Stomach (tissue), 9 donors: ENCODE results near the gene P2RY11. TPM values are rescaled to one million over a fixed set of nuclear protein-coding genes. Genes with fewer than 3 reads are reported as not detected.

ENCODE experiments used
- DNase-seq, 2 donors: peaks; one replicate each; pipeline versions ENCODE4 v3.0.0 to v3.0.0-alpha.2; 2013 to 2019
- H3K27ac ChIP-seq, 5 donors: fragments of 200-600 bp in 4 of 5; sonication (generic) in 4 of 5; one replicate each; pipeline ENCODE4 v1.5.1; 2013 to 2019; ENCODE audit warnings: mild to moderate bottlenecking in 1 of 5, moderate library complexity in 1 of 5
- H3K27me3 ChIP-seq, 3 donors: fragments of 200-600 bp; sonication (generic); one replicate each; pipeline ENCODE4 v1.5.1; 2017 to 2019; ENCODE audit warnings: mixed run types in 1 of 3
- H3K36me3 ChIP-seq, 4 donors: fragments of 200-600 bp; sonication (generic); 1 replicate in 3 of 4; 2 replicates in 1 of 4; pipeline ENCODE4 v1.5.1; 2016 to 2019
- H3K4me1 ChIP-seq, 4 donors: fragments of 200-600 bp; sonication (generic); one replicate each; pipeline ENCODE4 v1.5.1; 2016 to 2019
- H3K4me3 ChIP-seq, 4 donors: fragments of 200-600 bp; sonication (generic) in 3 of 4; one replicate each; pipeline ENCODE4 v1.5.1; 2016 to 2019; ENCODE audit warnings: mild to moderate bottlenecking in 1 of 4
- H3K9me3 ChIP-seq, 4 donors: fragments of 200-600 bp; sonication (generic); one replicate each; pipeline ENCODE4 v1.5.1; 2016 to 2019
- EP300 ChIP-seq: sonication (generic); formaldehyde crosslinking; IDR thresholded peaks from one replicate; pipeline ENCODE4 v1.6.1; 2017; ENCODE audit warnings: antibody characterized with exemption
- POLR2A ChIP-seq, 4 donors: fragments of 450-650 bp; IDR thresholded peaks; one replicate each; pipeline ENCODE4 v1.6.1; 2016; ENCODE audit warnings: antibody characterized with exemption in 4 of 4, control low read depth in 2 of 4, mild to moderate bottlenecking in 1 of 4, moderate library complexity in 1 of 4
- POLR2AphosphoS5 ChIP-seq, 3 donors: sonication (generic); formaldehyde crosslinking; IDR thresholded peaks; one replicate each; pipeline ENCODE4 v1.6.1; 2016; ENCODE audit warnings: antibody characterized with exemption in 3 of 3
- WGBS, 5 donors: extraction: QIAGEN DNeasy Blood & Tissue Kit in 3 of 5; methylation state at CpG; one replicate each; pipeline versions ENCODE4 v1.1.5 to v1.1.7; 2013 to 2018; 5-methylcytosine and 5-hydroxymethylcytosine counted together
- intact Hi-C: fragments of 100-400 bp; cut with DNase I; formaldehyde crosslinking; loops from one replicate; pipeline ENCODE4 v1.15.1; 2023; ENCODE audit warnings: low total_unique reads
- polyA plus RNA-seq, 3 donors: library from polyadenylated mRNA; stranded (reverse); fragments of 200-250 nt; gene quantifications; one replicate each; pipeline ENCODE4 v1.2.3, GENCODE V29; 2013
- small RNA-seq, 4 donors: library from RNA; depleted of rRNA; stranded (forward); fragments of <200 nt; gene quantifications; one replicate each; pipeline ENCODE3, GENCODE V24; 2016
- total RNA-seq, 5 donors: library from RNA; depleted of rRNA; stranded (reverse); fragments of >200 nt; gene quantifications; one replicate each; pipeline versions ENCODE4 v1.1.0 to v1.2.3, GENCODE V29; 2014 to 2016
- TF ChIP-seq, protein P1 (sequence below), 7 experiments: fragments of 450-650 bp in 4 of 7; fragments of 200-600 bp in 3 of 7; sonication (generic) in 3 of 7; IDR thresholded peaks; one replicate each; pipeline ENCODE4 v1.5.1; 2016 to 2019; ENCODE audit warnings: antibody characterized with exemption in 7 of 7, control low read depth in 2 of 7, mild to moderate bottlenecking in 1 of 7
- donor health status: healthy with polysubstance abuse.
- donor health status: Bipolar disorder and iron deficiency.
- donor health status: healthy.

The P2RY11 gene
- total and polyA plus RNA-seq, 8 donors = 1.8 to 24.8 (median 5.0) TPM

DNA sequence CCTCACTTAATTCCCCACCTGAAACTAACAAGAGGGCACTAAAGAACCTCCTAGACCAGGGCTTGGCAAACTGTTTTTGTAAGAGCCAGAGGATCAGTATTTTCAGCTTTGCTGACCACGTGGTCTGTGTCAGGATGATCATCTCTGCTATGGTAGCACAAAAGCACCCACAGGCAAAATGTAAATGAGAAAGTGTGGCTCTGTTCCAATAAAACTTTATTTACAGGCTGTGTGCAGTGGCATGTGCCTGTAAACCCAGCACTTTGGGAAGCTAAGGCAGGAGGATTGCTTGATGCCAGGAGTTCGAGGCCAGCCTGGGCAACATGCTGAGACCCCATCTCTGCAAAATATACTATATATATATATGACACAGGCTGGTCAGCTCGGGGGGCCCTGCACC, 52.0 kb downstream of the P2RY11 start:
- H3K36me3 ChIP-seq = peaks cover 79 to 100% (median 99%) of the 10 kb centered on the region in 4 donors
- 87 to 98% (median 92%) methylated on average over 2 to 3 of the region's 3 CpGs for WGBS, 5 donors
- no peak overlapping the region for H3K4me3 ChIP-seq
- no peak overlapping the region for H3K27ac ChIP-seq
- no peaks in the 10 kb centered on the region for H3K27me3 ChIP-seq
- intact Hi-C loops = no loop called here
- H3K9me3 ChIP-seq = no peaks in the 10 kb centered on the region
- H3K4me1 ChIP-seq = no peaks in the 10 kb centered on the region
- TF ChIP-seq EP300 (no peak), POLR2AphosphoS5 (IDR thresholded peaks at IDR 0.05) (no peak), POLR2A (IDR thresholded peaks at IDR 0.05) (no peak)
- TF ChIP-seq, protein P1, sequence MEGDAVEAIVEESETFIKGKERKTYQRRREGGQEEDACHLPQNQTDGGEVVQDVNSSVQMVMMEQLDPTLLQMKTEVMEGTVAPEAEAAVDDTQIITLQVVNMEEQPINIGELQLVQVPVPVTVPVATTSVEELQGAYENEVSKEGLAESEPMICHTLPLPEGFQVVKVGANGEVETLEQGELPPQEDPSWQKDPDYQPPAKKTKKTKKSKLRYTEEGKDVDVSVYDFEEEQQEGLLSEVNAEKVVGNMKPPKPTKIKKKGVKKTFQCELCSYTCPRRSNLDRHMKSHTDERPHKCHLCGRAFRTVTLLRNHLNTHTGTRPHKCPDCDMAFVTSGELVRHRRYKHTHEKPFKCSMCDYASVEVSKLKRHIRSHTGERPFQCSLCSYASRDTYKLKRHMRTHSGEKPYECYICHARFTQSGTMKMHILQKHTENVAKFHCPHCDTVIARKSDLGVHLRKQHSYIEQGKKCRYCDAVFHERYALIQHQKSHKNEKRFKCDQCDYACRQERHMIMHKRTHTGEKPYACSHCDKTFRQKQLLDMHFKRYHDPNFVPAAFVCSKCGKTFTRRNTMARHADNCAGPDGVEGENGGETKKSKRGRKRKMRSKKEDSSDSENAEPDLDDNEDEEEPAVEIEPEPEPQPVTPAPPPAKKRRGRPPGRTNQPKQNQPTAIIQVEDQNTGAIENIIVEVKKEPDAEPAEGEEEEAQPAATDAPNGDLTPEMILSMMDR (IDR thresholded peaks at IDR 0.05) = no peak
- DNase-seq = no peak

Small RNAs within 50 kb of the gene (small RNA-seq; reads per million reads assigned to genes)
- gene SNORD105 (52.1 to 91.6 (median 64.9) reads per million in 4 donors), gene SNORD105B (2,090 to 5,038 (median 4,058) reads per million in 4 donors)

Other genes with a start within 250 kb of the P2RY11 start
- 10 to 100 TPM in 2 of 5 donors, 1 to 10 TPM in 1, not detected in 2; 8.5 to 15.4 (median 11.0) TPM for gene OLFM2, start 175.2 kb upstream of the P2RY11 start, total RNA-seq
- 1 to 10 TPM; 1.7 to 3.4 (median 1.7) TPM for gene OLFM2, start 175.2 kb upstream of the P2RY11 start, polyA plus RNA-seq
- 10 to 100 TPM in 2 of 5 donors, 1 to 10 TPM in 2, under 1 TPM in 1; 0.58 to 25.5 (median 8.7) TPM for gene COL5A3, start 101.2 kb upstream of the P2RY11 start, total RNA-seq
- 1 to 10 TPM; 2.0 to 5.2 (median 4.0) TPM for gene COL5A3, start 101.2 kb upstream of the P2RY11 start, polyA plus RNA-seq
- not detected for gene RDH8, start 98.2 kb upstream of the P2RY11 start, total RNA-seq
- not detected for gene RDH8, start 98.2 kb upstream of the P2RY11 start, polyA plus RNA-seq
- 10 to 100 TPM in 4 of 5 donors, 1 to 10 TPM in 1; 7.0 to 62.0 (median 21.4) TPM for gene SHFL, start 25.4 kb upstream of the P2RY11 start, total RNA-seq
- gene SHFL, start 25.4 kb upstream of the P2RY11 start, polyA plus RNA-seq = 10 to 100 TPM; 25.3 to 34.1 (median 25.7) TPM
- gene ANGPTL6, start 9.0 kb upstream of the P2RY11 start, total RNA-seq = 1 to 10 TPM in 2 of 5 donors, not detected in 3; 5.1 to 5.2 TPM
- 1 to 10 TPM in 1 of 3 donors, under 1 TPM in 2; 0.68 to 2.3 (median 0.75) TPM for gene ANGPTL6, start 9.0 kb upstream of the P2RY11 start, polyA plus RNA-seq
- gene PPAN, start 5.3 kb upstream of the P2RY11 start, total RNA-seq = 10 to 100 TPM in 4 of 5 donors, 1 to 10 TPM in 1; 1.2 to 39.7 (median 20.4) TPM
- 10 to 100 TPM; 33.8 to 52.3 (median 41.4) TPM for gene PPAN, start 5.3 kb upstream of the P2RY11 start, polyA plus RNA-seq
- 100 to 1,000 TPM; 144 to 324 (median 252) TPM for gene EIF3G, start 8.2 kb downstream of the P2RY11 start, total RNA-seq
- gene EIF3G, start 8.2 kb downstream of the P2RY11 start, polyA plus RNA-seq = 100 to 1,000 TPM; 206 to 324 (median 225) TPM
- gene DNMT1, start 83.3 kb downstream of the P2RY11 start, total RNA-seq = 10 to 100 TPM; 32.1 to 92.0 (median 58.9) TPM
- 10 to 100 TPM; 16.6 to 29.3 (median 23.2) TPM for gene DNMT1, start 83.3 kb downstream of the P2RY11 start, polyA plus RNA-seq
- 10 to 100 TPM in 1 of 5 donors, 1 to 10 TPM in 1, under 1 TPM in 2, not detected in 1; 0.29 to 11.7 (median 5.1) TPM for gene S1PR2, start 119.6 kb downstream of the P2RY11 start, total RNA-seq
- gene S1PR2, start 119.6 kb downstream of the P2RY11 start, polyA plus RNA-seq = 1 to 10 TPM; 2.4 to 2.9 (median 2.7) TPM
- gene MRPL4, start 140.5 kb downstream of the P2RY11 start, total RNA-seq = 100 to 1,000 TPM in 1 of 5 donors, 10 to 100 TPM in 4; 16.1 to 314 (median 58.4) TPM
- gene MRPL4, start 140.5 kb downstream of the P2RY11 start, polyA plus RNA-seq = 10 to 100 TPM; 48.7 to 53.1 (median 51.8) TPM
- gene ICAM1, start 159.4 kb downstream of the P2RY11 start, total RNA-seq = 10 to 100 TPM in 2 of 5 donors, 1 to 10 TPM in 3; 2.3 to 15.6 (median 8.7) TPM
- gene ICAM1, start 159.4 kb downstream of the P2RY11 start, polyA plus RNA-seq = 1 to 10 TPM; 7.9 to 9.5 (median 8.8) TPM
- 1 to 10 TPM in 1 of 5 donors, not detected in 4; 1.9 TPM for gene ICAM4, start 175.3 kb downstream of the P2RY11 start, total RNA-seq
- under 1 TPM in 2 of 3 donors, not detected in 1; 0.56 to 0.85 TPM for gene ICAM4, start 175.3 kb downstream of the P2RY11 start, polyA plus RNA-seq
- gene ICAM5, start 178.3 kb downstream of the P2RY11 start, total RNA-seq = under 1 TPM in 1 of 5 donors, not detected in 4; 0.45 TPM
- under 1 TPM in 2 of 3 donors, not detected in 1; 0.12 to 0.50 TPM for gene ICAM5, start 178.3 kb downstream of the P2RY11 start, polyA plus RNA-seq
- 1 to 10 TPM in 2 of 5 donors, not detected in 3; 2.2 to 2.3 TPM for gene ZGLP1, start 198.1 kb downstream of the P2RY11 start, total RNA-seq
- gene ZGLP1, start 198.1 kb downstream of the P2RY11 start, polyA plus RNA-seq = 1 to 10 TPM; 3.7 to 8.6 (median 4.3) TPM
- 10 to 100 TPM in 2 of 5 donors, 1 to 10 TPM in 1, under 1 TPM in 1, not detected in 1; 0.89 to 54.3 (median 14.9) TPM for gene FDX2, start 204.3 kb downstream of the P2RY11 start, total RNA-seq
- 10 to 100 TPM; 28.8 to 32.9 (median 29.5) TPM for gene FDX2, start 204.3 kb downstream of the P2RY11 start, polyA plus RNA-seq
- 10 to 100 TPM in 4 of 5 donors, 1 to 10 TPM in 1; 7.5 to 74.7 (median 21.4) TPM for gene RAVER1, start 221.8 kb downstream of the P2RY11 start, total RNA-seq
- 1 to 10 TPM; 3.3 to 9.3 (median 7.2) TPM for gene RAVER1, start 221.8 kb downstream of the P2RY11 start, polyA plus RNA-seq
- 10 to 100 TPM in 1 of 5 donors, 1 to 10 TPM in 3, not detected in 1; 3.5 to 17.1 (median 7.4) TPM for gene ICAM3, start 227.9 kb downstream of the P2RY11 start, total RNA-seq
- 10 to 100 TPM in 1 of 3 donors, 1 to 10 TPM in 2; 8.5 to 10.5 (median 10.0) TPM for gene ICAM3, start 227.9 kb downstream of the P2RY11 start, polyA plus RNA-seq